Keratinocyte (primary cell): ENCODE results near the gene LIX1. TPM values are rescaled to one million over a fixed set of nuclear protein-coding genes. Genes with fewer than 3 reads are reported as not detected.

Experiments
- DNase-seq: peaks from one replicate; pipeline ENCODE4 v3.0.0-alpha.2; 2011; ENCODE audit warnings: low read depth, missing footprints, low spot score
- FAIRE-seq: peaks from 2 replicates; lab custom pipeline; 2011; peaks lifted over from hg19 to GRCh38; lab: Jason Lieb, UNC
- H2AFZ ChIP-seq: 2 replicates; pipeline ENCODE4 v1.6.0; 2012; ENCODE audit warnings: low read length, control low read depth, inconsistent platforms; ENCODE audit not compliant: control insufficient read depth
- H3K27ac ChIP-seq: 2 replicates; pipeline ENCODE4 v1.5.1; 2011; ENCODE audit warnings: low read length; ENCODE audit not compliant: control insufficient read depth, insufficient read depth
- H3K27me3 ChIP-seq: 3 replicates; pipeline ENCODE4 v1.6.0; 2011; ENCODE audit warnings: low read length; ENCODE audit not compliant: control insufficient read depth, insufficient read depth; ENCODE audit errors: extremely low read depth
- H3K36me3 ChIP-seq, 2 experiments: 2 replicates in 1 of 2; 3 replicates in 1 of 2; pipeline ENCODE4 v1.5.1; 2011; ENCODE audit warnings: low read length in 2 of 2, mild to moderate bottlenecking in 1 of 2; ENCODE audit not compliant: control insufficient read depth in 2 of 2, insufficient read depth in 2 of 2; ENCODE audit errors: extremely low read depth in 1 of 2
- H3K4me1 ChIP-seq: 3 replicates; pipeline ENCODE4 v1.5.1; 2011; ENCODE audit warnings: low read length; ENCODE audit not compliant: control insufficient read depth, insufficient read depth; ENCODE audit errors: extremely low read depth
- H3K4me2 ChIP-seq: 3 replicates; pipeline ENCODE4 v1.6.0; 2011; ENCODE audit warnings: low read depth, low read length; ENCODE audit not compliant: control insufficient read depth, insufficient read depth; ENCODE audit errors: extremely low read depth
- H3K4me3 ChIP-seq, 3 experiments: fragments of 200-600 bp in 1 of 3; sonication (generic) in 1 of 3; 2 replicates in 2 of 3; 3 replicates in 1 of 3; pipeline ENCODE4 v1.5.1; 2011 to 2016; ENCODE audit warnings: low read length in 3 of 3, mild to moderate bottlenecking in 3 of 3, control low read depth in 2 of 3, inconsistent platforms in 1 of 3, low read depth in 1 of 3, mixed read lengths in 1 of 3, mixed run types in 1 of 3, moderate library complexity in 1 of 3; ENCODE audit not compliant: control insufficient read depth in 2 of 3, insufficient read depth in 2 of 3; ENCODE audit errors: extremely low read depth in 1 of 3
- H3K79me2 ChIP-seq: 2 replicates; pipeline ENCODE4 v1.6.0; 2012; ENCODE audit warnings: low read length; ENCODE audit not compliant: control insufficient read depth, insufficient read depth
- H3K9ac ChIP-seq: 3 replicates; pipeline ENCODE4 v1.6.0; 2011; ENCODE audit warnings: low read length; ENCODE audit not compliant: control insufficient read depth, insufficient read depth; ENCODE audit errors: extremely low read depth
- H3K9me1 ChIP-seq: 3 replicates; pipeline ENCODE4 v1.6.0; 2011; ENCODE audit warnings: low read length; ENCODE audit not compliant: control insufficient read depth, insufficient read depth; ENCODE audit errors: extremely low read depth
- H3K9me3 ChIP-seq: 2 replicates; pipeline ENCODE4 v1.5.1; 2012; ENCODE audit warnings: low read depth, low read length; ENCODE audit not compliant: control insufficient read depth
- H4K20me1 ChIP-seq: 3 replicates; pipeline ENCODE4 v1.6.0; 2011; ENCODE audit warnings: low read length; ENCODE audit not compliant: control insufficient read depth, insufficient read depth; ENCODE audit errors: extremely low read depth
- CTCF ChIP-seq, 3 experiments: IDR thresholded peaks in 1 of 3; conservative IDR thresholded peaks in 1 of 3; optimal IDR thresholded peaks in 1 of 3; 2 replicates in 2 of 3; 3 replicates in 1 of 3; pipeline versions ENCODE3 to v1.5.1; 2011; ENCODE audit warnings: low read length in 3 of 3, mild to moderate bottlenecking in 3 of 3, moderate library complexity in 2 of 3, control low read depth in 1 of 3, inconsistent platforms in 1 of 3; ENCODE audit not compliant: insufficient read depth in 2 of 3; ENCODE audit errors: extremely low read depth in 1 of 3
- EZH2 ChIP-seq: IDR thresholded peaks from one replicate; pipeline ENCODE4 v1.6.1; 2012; ENCODE audit warnings: inconsistent platforms, mild to moderate bottlenecking, low read length, moderate library complexity
- dilution Hi-C: fragments of 300-500 bp; cut with MboI; formaldehyde crosslinking; loops from one replicate; pipeline ENCODE4 v1.7.0; 2020; ENCODE audit warnings: low sequenced_read_pairs; ENCODE audit not compliant: extremely low pct_ligation_motif_present
- polyA plus RNA-seq, 5 experiments: library from polyadenylated mRNA; depleted of rRNA in 3 of 5; stranded (reverse) in 3 of 5; stranded (forward) in 1 of 5; unstranded in 1 of 5; fragments of >200 nt; gene quantifications; 1 replicate in 1 of 5; 2 replicates in 3 of 5; 3 replicates in 1 of 5; pipeline versions ENCODE4 v1.2.1 to v1.2.3, GENCODE V29; 2011 to 2012; ENCODE audit warnings: missing spikeins in 2 of 5, low read depth in 1 of 5, low replicate concordance in 1 of 5

LIX1 gene
- polyA plus RNA-seq, 1 donor (not counting 4 experiments of a cell fraction or from before 2014, with no cell fraction given) = not detected

GRCh38 chr5:97093193-97093592, 49.2 kb downstream of the LIX1 start:
- Histone ChIP-seq H3K27ac (no peak overlapping the region), H3K4me2 (no peak overlapping the region), H2AFZ (no peak overlapping the region), H3K27me3 (peaks cover 11% of the 10 kb centered on the region), H3K9ac (no peak overlapping the region), H3K79me2 (no peaks in the 10 kb centered on the region), H3K9me1 (no peaks in the 10 kb centered on the region), H3K9me3 (no peaks in the 10 kb centered on the region), H3K36me3 (no peaks in the 10 kb centered on the region), H3K4me1 (no peaks in the 10 kb centered on the region), H4K20me1 (no peaks in the 10 kb centered on the region), H3K4me3 (no peak overlapping the region)
- dilution Hi-C loops = no loop called here
- FAIRE-seq (no peak), DNase-seq (no peak)
- TF ChIP-seq EZH2 (no peak), CTCF (optimal IDR thresholded peaks at IDR 0.05 in 1 of 3, IDR thresholded peaks at IDR 0.05 in 1 of 3, conservative IDR thresholded peaks at IDR 0.05 in 1 of 3; ENCODE audit: extremely low read depth in 1 of 3, insufficient read depth in 2 of 3, low read length in 3 of 3) (no peak)

- Histone ChIP-seq H3K4me3 (no peak overlapping the region), H3K27me3 (peaks cover 11% of the 10 kb centered on the region), H3K27ac (no peak overlapping the region), H3K36me3 (no peaks in the 10 kb centered on the region), H4K20me1 (no peaks in the 10 kb centered on the region), H3K9me1 (no peaks in the 10 kb centered on the region), H3K79me2 (no peaks in the 10 kb centered on the region), H3K4me1 (no peaks in the 10 kb centered on the region), H3K4me2 (no peak overlapping the region), H2AFZ (no peak overlapping the region), H3K9me3 (no peaks in the 10 kb centered on the region), H3K9ac (no peak overlapping the region)
- no peak for DNase-seq
- dilution Hi-C loops = no loop called here
- TF ChIP-seq EZH2 (no peak), CTCF (optimal IDR thresholded peaks at IDR 0.05 in 1 of 3, IDR thresholded peaks at IDR 0.05 in 1 of 3, conservative IDR thresholded peaks at IDR 0.05 in 1 of 3; ENCODE audit: extremely low read depth in 1 of 3, insufficient read depth in 2 of 3, low read length in 3 of 3) (no peak)
- no peak for FAIRE-seq
Measured at GRCh38 chr5:97090944-97091343, 51.5 kb downstream of the LIX1 start.
